ENCODE results near the gene TBC1D17.

Gene TBC1D17

GRCh38 chr19:49894011-49894664 is 16.6 kb downstream of the TBC1D17 start:
- DNase-seq (ENCODE audit: low read depth), result no peak

DNA sequence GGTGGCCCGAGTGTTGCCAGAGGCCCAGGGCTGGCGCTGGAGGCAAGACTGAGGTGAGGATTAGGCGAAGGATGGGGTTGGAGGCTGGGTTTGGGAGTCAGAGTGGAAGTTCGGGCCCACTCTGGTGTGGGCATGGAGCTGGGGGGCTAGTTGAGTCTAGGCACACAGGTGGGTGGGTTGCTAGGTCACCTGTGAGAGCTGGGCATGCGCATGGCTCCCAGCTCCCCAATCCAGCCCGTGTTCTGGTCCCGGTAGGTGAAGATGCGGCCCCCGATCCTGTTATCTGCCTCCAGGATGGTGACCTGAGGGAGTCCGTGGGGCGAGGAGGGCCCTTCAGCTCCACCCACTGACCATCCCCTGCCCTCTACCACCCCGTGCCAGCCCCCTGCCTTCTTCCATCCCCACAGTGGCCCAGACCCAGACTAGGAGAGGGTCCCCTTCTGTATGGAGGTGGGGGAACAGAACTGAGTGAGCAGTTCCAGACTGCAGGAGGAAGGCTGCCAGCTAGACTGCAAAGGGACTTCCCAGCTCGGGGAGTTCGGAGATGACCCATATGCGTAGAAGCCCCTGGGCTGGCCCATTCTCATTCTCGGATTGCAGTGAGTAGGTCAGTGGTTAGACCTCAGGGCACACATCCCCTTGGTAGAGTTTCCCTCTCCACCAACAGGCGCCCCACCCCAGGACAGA is 17.5 kb downstream of the TBC1D17 start:
- DNase-seq (ENCODE audit: low read depth), result no peak

- DNase-seq (ENCODE audit: low read depth), result no peak
Measured at GRCh38 chr19:49895566-49896297, 18.2 kb downstream of the TBC1D17 start.

GRCh38 chr19:49896863-49897621 is 19.5 kb downstream of the TBC1D17 start, which contains the start of gene IL4I1:
Gene IL4I1 (minus strand): TSS chr19:49896887. CDS start chr19:49896160, 727 bp downstream.
- DNase-seq (ENCODE audit: low read depth), result no peak

DNA sequence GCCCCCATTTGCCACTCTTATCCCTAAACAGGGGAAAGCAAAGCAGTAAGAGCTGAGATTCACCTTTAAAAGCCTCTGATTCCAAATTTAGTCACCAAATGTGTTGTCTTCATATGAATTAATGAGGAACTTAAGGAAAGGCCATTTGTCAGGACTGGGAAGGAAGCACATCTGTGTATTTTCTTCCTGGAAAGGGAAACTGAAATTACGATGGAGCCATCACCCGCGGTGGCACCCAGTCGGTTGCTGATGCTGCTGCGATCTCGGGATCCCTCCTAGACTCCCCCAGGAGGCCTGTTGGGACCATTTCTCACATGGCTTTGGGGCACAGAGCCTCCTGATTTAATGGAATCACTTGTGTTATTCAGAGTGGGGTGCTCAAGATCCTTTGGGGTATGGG is 26.6 kb downstream of the TBC1D17 start:
- DNase-seq (ENCODE audit: low read depth), result no peak

DNA sequence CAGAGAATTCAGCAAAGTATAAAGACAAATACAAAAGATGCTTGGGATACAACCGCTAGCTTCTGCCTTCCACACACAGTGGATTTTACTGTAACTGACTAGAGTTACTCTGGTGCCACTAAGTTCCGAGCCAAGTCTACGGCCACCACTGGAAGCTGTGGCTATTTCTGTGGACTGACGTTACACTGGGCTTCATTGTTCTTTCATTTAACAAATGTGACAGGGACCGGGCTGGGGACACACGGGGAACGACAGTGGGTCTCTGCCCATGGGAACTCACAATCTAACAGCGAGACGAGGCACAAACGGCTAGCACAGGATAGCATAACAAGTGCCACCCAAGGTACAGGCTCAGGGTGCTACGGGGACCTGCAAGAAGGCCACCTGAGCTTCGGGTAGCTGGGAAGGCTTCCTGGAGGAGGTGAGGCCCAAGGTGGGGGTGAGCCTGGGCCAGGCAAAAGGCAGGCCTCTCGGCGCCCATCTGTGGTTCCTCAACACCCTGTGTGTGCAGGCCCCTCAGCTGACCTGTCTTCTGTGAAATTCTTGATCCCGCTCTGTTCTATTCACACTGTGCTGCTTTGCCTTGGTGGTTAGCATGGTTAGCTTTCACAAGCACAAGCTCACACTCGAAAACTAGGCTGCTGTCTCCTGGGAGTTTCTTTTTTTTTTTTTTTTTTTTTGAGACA is 29.5 kb downstream of the TBC1D17 start:
- DNase-seq (ENCODE audit: low read depth), result no peak

- DNase-seq (ENCODE audit: low read depth), result no peak
Measured at GRCh38 chr19:49907745-49908446, 30.4 kb downstream of the TBC1D17 start.

- no peak for DNase-seq (ENCODE audit: low read depth)
Measured at GRCh38 chr19:49908480-49909420, 31.2 kb downstream of the TBC1D17 start.

GRCh38 chr19:49910179-49910578 is 32.7 kb downstream of the TBC1D17 start:
- DNase-seq (ENCODE audit: low read depth), result no peak

GRCh38 chr19:49911381-49912145 is 34.1 kb downstream of the TBC1D17 start:
- DNase-seq (ENCODE audit: low read depth), result no peak

GRCh38 chr19:49912965-49913685 is 35.6 kb downstream of the TBC1D17 start:
- no peak for DNase-seq (ENCODE audit: low read depth)

GRCh38 chr19:49913720-49914119 is 36.2 kb downstream of the TBC1D17 start:
- DNase-seq (ENCODE audit: low read depth), result no peak

DNA sequence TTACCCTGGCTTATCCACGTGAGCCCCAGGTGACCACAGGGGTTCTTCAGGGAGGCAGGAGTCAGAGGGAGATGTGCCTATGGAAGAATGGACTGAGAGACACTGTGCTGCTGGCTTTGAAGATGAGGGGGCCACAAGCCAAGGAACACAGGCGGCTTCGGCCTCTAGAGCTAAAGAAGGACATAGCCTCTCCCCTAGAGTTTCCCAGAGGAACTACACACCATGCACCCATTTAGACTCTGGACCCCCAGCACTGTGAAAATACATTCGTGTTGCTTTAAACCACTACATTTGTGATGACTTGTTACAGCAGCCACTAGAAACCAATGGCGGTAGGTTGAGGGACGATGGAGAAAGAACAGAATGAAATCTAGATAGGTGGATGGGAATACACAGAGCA is 37.8 kb downstream of the TBC1D17 start:
- no peak for DNase-seq (ENCODE audit: low read depth)

- DNase-seq (ENCODE audit: low read depth), result no peak
Measured at GRCh38 chr19:49916839-49917733, 39.6 kb downstream of the TBC1D17 start.

DNA sequence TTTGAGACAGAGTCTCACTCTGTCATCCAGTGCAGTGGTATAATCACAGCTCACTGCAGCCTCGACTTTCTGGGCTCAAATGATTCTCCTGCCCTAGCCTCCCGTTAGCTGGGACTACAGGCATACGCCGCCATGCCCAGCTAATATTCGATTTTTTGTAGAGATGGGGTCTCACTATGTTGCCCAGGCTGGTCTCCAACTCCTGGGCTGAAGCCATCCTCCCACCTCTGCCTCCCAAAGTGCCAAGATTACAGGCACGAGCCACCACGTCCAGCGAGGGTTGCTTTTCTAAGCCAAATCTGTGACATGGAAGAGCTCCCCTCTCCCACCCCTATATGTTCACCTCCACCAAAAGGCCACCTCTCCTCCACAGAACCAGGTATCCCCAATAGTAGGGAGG is 40.6 kb downstream of the TBC1D17 start:
- DNase-seq (ENCODE audit: low read depth), result no peak

DNA sequence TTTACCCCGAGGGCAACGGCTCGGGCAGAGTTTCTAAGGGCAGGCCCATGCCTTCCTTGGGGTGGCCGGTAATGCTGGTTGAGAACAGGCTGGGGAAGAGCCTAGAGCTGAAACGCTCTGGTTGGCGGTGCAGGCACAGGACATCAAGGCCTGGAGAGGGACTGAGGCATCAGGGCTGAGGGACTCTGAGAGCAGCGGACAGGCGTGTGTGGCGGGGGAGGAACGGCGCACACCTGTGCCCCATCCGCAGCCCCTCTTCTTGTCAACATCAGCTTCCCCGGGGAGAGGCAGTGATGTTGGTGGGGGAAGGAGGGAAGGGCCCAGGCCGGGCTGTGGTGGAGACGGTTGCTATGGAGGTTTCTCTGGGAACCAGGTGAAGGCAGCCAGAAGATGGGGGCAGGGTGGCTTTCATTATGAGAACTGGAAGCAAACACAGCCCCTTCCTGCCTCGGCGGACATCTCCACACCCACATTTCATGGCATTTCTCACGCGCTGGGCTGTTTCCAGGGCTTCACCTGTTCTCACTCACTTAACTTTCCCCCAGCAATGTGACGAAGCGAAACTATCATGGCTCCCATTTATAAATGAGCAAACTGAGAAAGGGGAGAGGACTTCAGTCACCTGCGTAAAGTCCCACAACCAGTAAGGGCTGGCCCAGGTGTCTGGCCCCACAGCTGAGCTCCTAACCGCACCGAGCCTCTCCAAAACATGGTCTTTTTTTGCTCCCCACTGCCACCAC is 43.3 kb downstream of the TBC1D17 start:
- no peak for DNase-seq (ENCODE audit: low read depth)

All from GM04503 (cell line).